Activated gamma-delta T cell treated with Interleukin-2 at 50 U/mL for 16 hours (primary cell): Measurements from ENCODE around the gene TTN.
"Not testable (repeated sequence)": the region's sequence is repeated elsewhere in the genome, so short reads cannot be mapped to it uniquely, and the experiment has no call there.

Source experiments
- DNase-seq: peaks from one replicate; pipeline ENCODE4 v3.0.0-alpha.2; 2020

Gene TTN

GRCh38 chr2:178526256-178526655 is 281.0 kb downstream of the TTN start:
- DNase-seq, result no peak

- not testable (repeated sequence) for DNase-seq
Measured at GRCh38 chr2:178525460-178525859, 281.8 kb downstream of the TTN start.

GRCh38 chr2:178525010-178525409 is 282.2 kb downstream of the TTN start:
- not testable (repeated sequence) for DNase-seq

GRCh38 chr2:178523596-178524134 is 283.6 kb downstream of the TTN start:
- no peak for DNase-seq

- peak; percentile 79 for DNase-seq
Measured at GRCh38 chr2:178522950-178523595, 284.1 kb downstream of the TTN start.

- no peak for DNase-seq
Measured at GRCh38 chr2:178521304-178522150, 285.7 kb downstream of the TTN start.

GRCh38 chr2:178517496-178517895 is 289.7 kb downstream of the TTN start:
- DNase-seq, result no peak

- no peak for DNase-seq
Measured at GRCh38 chr2:178514664-178515063, 292.6 kb downstream of the TTN start.

GRCh38 chr2:178513876-178514275 is 293.3 kb downstream of the TTN start:
- DNase-seq, result no peak

GRCh38 chr2:178512484-178512883 is 294.7 kb downstream of the TTN start:
- no peak for DNase-seq

GRCh38 chr2:178510384-178510783 is 296.8 kb downstream of the TTN start:
- DNase-seq, result no peak

GRCh38 chr2:178508646-178509045 is 298.6 kb downstream of the TTN start:
- no peak for DNase-seq

- no peak for DNase-seq
Measured at GRCh38 chr2:178506949-178507348, 300.3 kb downstream of the TTN start.

GRCh38 chr2:178506524-178506923 is 300.7 kb downstream of the TTN start:
- no peak for DNase-seq

- no peak for DNase-seq
Measured at GRCh38 chr2:178506101-178506500, 301.1 kb downstream of the TTN start.

GRCh38 chr2:178502751-178503150 is 304.5 kb downstream of the TTN start:
- no peak for DNase-seq

GRCh38 chr2:178499640-178500039 is 307.6 kb downstream of the TTN start:
- no peak for DNase-seq

- no peak for DNase-seq
Measured at GRCh38 chr2:178498137-178498536, 309.1 kb downstream of the TTN start.

GRCh38 chr2:178496049-178496448 is 311.2 kb downstream of the TTN start:
- no peak for DNase-seq

- DNase-seq, result no peak
Measured at GRCh38 chr2:178491612-178492011, 315.6 kb downstream of the TTN start.

GRCh38 chr2:178485356-178485755 is 321.9 kb downstream of the TTN start:
- no peak for DNase-seq

- no peak for DNase-seq
Measured at GRCh38 chr2:178484245-178485041, 322.8 kb downstream of the TTN start.

- no peak for DNase-seq
Measured at GRCh38 chr2:178482437-178482836, 324.8 kb downstream of the TTN start.
